NCI-H2227 treated with DMSO at 0.1 percent for 48 hours (cell line): ENCODE measurements around the gene SCNM1.

Source experiments
- DNase-seq: peaks from one replicate; lab custom pipeline; 2025; lab: John Stamatoyannopoulos, UW

SCNM1 gene

GRCh38 chr1:151165738-151166504 is at the start of gene SCNM1, which contains the start of gene LYSMD1:
Gene SCNM1 (plus strand): TSS chr1:151166144. CDS start chr1:151166153, 9 bp downstream.
Gene LYSMD1 (minus strand): TSS chr1:151165902. CDS start chr1:151165258, 644 bp downstream.
- DNase-seq, result peak; percentile 97

GRCh38 chr1:151124763-151125403 is 41.1 kb upstream of the SCNM1 start:
- DNase-seq, result no peak

- DNase-seq, result no peak
Observed at GRCh38 chr1:151128800-151129199, 37.1 kb upstream of the SCNM1 start.

GRCh38 chr1:151130987-151131586 is 34.9 kb upstream of the SCNM1 start:
- DNase-seq, result no peak

GRCh38 chr1:151131701-151132334 is 34.1 kb upstream of the SCNM1 start:
- no peak for DNase-seq

GRCh38 chr1:151132335-151133017 is 33.5 kb upstream of the SCNM1 start:
- no peak for DNase-seq

GRCh38 chr1:151133018-151133806 is 32.7 kb upstream of the SCNM1 start:
- no peak for DNase-seq

- no peak for DNase-seq
Observed at GRCh38 chr1:151134396-151134795, 31.5 kb upstream of the SCNM1 start.

- DNase-seq, result no peak
Observed at GRCh38 chr1:151134991-151135390, 31.0 kb upstream of the SCNM1 start.

- DNase-seq, result no peak
Observed at GRCh38 chr1:151135433-151136385, 30.2 kb upstream of the SCNM1 start.

GRCh38 chr1:151137789-151138188 is 28.2 kb upstream of the SCNM1 start:
- no peak for DNase-seq

- no peak for DNase-seq
Observed at GRCh38 chr1:151142411-151143056, 23.4 kb upstream of the SCNM1 start.

GRCh38 chr1:151143057-151143435 is 22.9 kb upstream of the SCNM1 start:
- no peak for DNase-seq

- DNase-seq, result no peak
Observed at GRCh38 chr1:151143986-151144385, 22.0 kb upstream of the SCNM1 start.

- no peak for DNase-seq
Observed at GRCh38 chr1:151144474-151145303, 21.3 kb upstream of the SCNM1 start.

GRCh38 chr1:151145304-151146071 is 20.5 kb upstream of the SCNM1 start:
- no peak for DNase-seq

- no peak for DNase-seq
Observed at GRCh38 chr1:151146072-151146411, 19.9 kb upstream of the SCNM1 start.
